Pancreas (tissue), 10 donors: ENCODE data around the gene PLXDC2. TPM values are rescaled to one million over a fixed set of nuclear protein-coding genes. Genes with fewer than 3 reads are reported as not detected.

ENCODE experiments used
- ATAC-seq, 4 donors: fragments of 200-7000 bp; cut with Tn5 transposase; one replicate each; pipeline versions ENCODE4 v1.8.0 to v1.9.1; 2020; ENCODE audit warnings: mild to moderate bottlenecking in 4 of 4, moderate library complexity in 4 of 4
- DNase-seq, 6 donors: peaks; one replicate each; pipeline ENCODE4 v3.0.0-alpha.2; 2020
- FAIRE-seq: peaks from 2 replicates; lab custom pipeline; 2012; peaks lifted over from hg19 to GRCh38; lab: Jason Lieb, UNC
- H3K27ac ChIP-seq, 4 donors: fragments of 200-600 bp; sonication (generic); 1 replicate in 3 of 4; 2 replicates in 1 of 4; pipeline versions ENCODE4 v1.5.0 to v1.8.0; 2020
- H3K27me3 ChIP-seq, 4 donors: fragments of 200-600 bp; one replicate each; pipeline ENCODE4 v1.8.0; 2021
- H3K36me3 ChIP-seq, 3 donors: fragments of 200-600 bp; sonication (generic) in 1 of 3; one replicate each; pipeline versions ENCODE4 v1.5.0 to v1.8.0; 2020 to 2021
- H3K4me1 ChIP-seq, 3 donors: fragments of 200-600 bp; one replicate each; pipeline ENCODE4 v1.8.0; 2021
- H3K4me3 ChIP-seq, 4 donors: fragments of 200-600 bp; sonication (generic) in 2 of 4; one replicate each; pipeline versions ENCODE4 v1.5.0 to v1.8.0; 2020 to 2021
- H3K9me3 ChIP-seq, 4 donors: fragments of 200-600 bp; one replicate each; pipeline ENCODE4 v1.8.0; 2021
- WGBS, 2 donors: extraction: QIAGEN DNeasy Blood & Tissue Kit; methylation state at CpG; one replicate each; pipeline ENCODE4 v1.1.7; 2013; 5-methylcytosine and 5-hydroxymethylcytosine counted together
- intact Hi-C, 3 donors: fragments of 100-400 bp; cut with DNase I; formaldehyde crosslinking; loops; one replicate each; pipeline versions ENCODE4 v1.11.1 to v1.14.2; 2022
- polyA plus RNA-seq, 2 donors: library from polyadenylated mRNA; stranded (reverse); fragments of 200-250 nt; gene quantifications; one replicate each; pipeline ENCODE4 v1.2.3, GENCODE V29; 2013
- total RNA-seq, 6 donors: library from RNA; stranded (reverse); fragmentation: NEBNext Ultra II Directional in 4 of 6; extraction: Animal tissue kit (Norgen Biotek cat#: 25700) in 4 of 6; gene quantifications; one replicate each; pipeline versions ENCODE4 v1.2.1 to v1.2.4, GENCODE V29; 2021 to 2023
- TF ChIP-seq, protein P1 (sequence below), 4 donors: fragments of 200-600 bp; sonication (generic) in 3 of 4; IDR thresholded peaks; one replicate each; pipeline versions ENCODE4 v1.5.0 to v1.8.0; 2021; ENCODE audit warnings: antibody characterized with exemption in 4 of 4
- donor health status: healthy with polysubstance abuse.
- donor health status: DM: no; HTN: no; CAD: no; lungs with moderate emphysema.
- donor health status: DM: no; HTN: no; CAD: no.
- donor health status: control.
- donor health status: control.
- donor health status: Bipolar disorder and iron deficiency.
- donor health status: DM: yes; HTN: yes; CAD: no.
- donor health status: DM: no; HTN: no; CAD: no.
- donor health status: DM: no; HTN: no; CAD: no.
- donor health status: DM: yes; HTN: yes; CAD: no.

The PLXDC2 gene
- total and polyA plus RNA-seq, 8 donors = 1.5 to 48.5 (median 4.3) TPM

DNA sequence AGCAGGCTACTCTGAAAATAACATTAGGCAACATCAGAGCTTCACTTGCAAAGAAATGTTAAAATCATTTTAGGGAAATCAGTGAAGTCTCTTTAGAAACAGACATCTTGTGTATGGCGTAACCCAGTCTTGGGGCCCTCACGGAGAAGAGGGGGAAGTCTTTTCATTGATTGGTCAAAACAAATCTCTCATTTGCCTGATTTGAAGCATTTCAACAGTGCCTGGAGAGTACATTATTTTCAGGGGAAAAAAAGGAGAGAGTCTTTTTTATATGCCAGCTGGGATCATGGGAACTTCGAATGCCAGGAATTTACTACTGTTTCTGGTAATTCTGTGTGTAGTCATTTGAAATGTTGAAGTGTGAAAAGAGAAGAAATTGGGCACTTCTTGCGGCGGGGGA lies 471.4 kb downstream of the PLXDC2 start:
- intact Hi-C loops = no loop called here
- ATAC-seq (no peak), FAIRE-seq (no peak), DNase-seq (no peak)
- H3K4me1 ChIP-seq = no peaks in the 10 kb centered on the region
- no peaks in the 10 kb centered on the region for H3K36me3 ChIP-seq
- no peaks in the 10 kb centered on the region for H3K9me3 ChIP-seq
- no peaks in the 10 kb centered on the region for H3K27me3 ChIP-seq
- no peak overlapping the region for H3K27ac ChIP-seq
- TF ChIP-seq, protein P1, sequence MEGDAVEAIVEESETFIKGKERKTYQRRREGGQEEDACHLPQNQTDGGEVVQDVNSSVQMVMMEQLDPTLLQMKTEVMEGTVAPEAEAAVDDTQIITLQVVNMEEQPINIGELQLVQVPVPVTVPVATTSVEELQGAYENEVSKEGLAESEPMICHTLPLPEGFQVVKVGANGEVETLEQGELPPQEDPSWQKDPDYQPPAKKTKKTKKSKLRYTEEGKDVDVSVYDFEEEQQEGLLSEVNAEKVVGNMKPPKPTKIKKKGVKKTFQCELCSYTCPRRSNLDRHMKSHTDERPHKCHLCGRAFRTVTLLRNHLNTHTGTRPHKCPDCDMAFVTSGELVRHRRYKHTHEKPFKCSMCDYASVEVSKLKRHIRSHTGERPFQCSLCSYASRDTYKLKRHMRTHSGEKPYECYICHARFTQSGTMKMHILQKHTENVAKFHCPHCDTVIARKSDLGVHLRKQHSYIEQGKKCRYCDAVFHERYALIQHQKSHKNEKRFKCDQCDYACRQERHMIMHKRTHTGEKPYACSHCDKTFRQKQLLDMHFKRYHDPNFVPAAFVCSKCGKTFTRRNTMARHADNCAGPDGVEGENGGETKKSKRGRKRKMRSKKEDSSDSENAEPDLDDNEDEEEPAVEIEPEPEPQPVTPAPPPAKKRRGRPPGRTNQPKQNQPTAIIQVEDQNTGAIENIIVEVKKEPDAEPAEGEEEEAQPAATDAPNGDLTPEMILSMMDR (IDR thresholded peaks at IDR 0.05) = no peak
- H3K4me3 ChIP-seq = no peak overlapping the region
- 57 to 62% methylated on average over 5 of the region's 5 CpGs for WGBS, 2 donors

DNA sequence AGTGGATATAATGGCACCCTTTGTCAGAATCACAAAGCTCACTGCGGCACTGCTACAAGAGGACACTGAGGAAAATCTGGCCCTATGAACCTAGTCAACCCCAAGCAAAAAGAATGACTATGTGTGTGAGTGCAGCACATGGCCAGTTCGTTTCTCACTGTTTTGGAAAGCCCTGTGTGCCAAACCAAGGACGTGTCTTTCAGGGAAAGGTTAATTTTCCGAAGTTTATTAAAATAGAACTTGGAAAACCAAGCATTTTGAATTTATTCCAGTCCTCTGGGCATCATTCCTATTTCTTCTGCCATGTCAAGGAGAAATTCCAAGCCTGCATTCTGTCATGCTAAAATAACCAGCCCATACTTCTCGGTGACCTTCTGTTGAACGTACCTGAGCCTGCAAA lies 471.8 kb downstream of the PLXDC2 start:
- H3K36me3 ChIP-seq = no peaks in the 10 kb centered on the region
- H3K4me3 ChIP-seq = no peak overlapping the region
- TF ChIP-seq, protein P1 (IDR thresholded peaks at IDR 0.05) = no peak
- H3K27ac ChIP-seq = no peak overlapping the region
- H3K27me3 ChIP-seq = no peaks in the 10 kb centered on the region
- no peak for FAIRE-seq
- H3K9me3 ChIP-seq = no peaks in the 10 kb centered on the region
- 46 to 50% methylated on average over 6 of the region's 6 CpGs for WGBS, 2 donors
- no peaks in the 10 kb centered on the region for H3K4me1 ChIP-seq
- DNase-seq = no peak
- ATAC-seq = no peak
- intact Hi-C loops = no loop called here

DNA sequence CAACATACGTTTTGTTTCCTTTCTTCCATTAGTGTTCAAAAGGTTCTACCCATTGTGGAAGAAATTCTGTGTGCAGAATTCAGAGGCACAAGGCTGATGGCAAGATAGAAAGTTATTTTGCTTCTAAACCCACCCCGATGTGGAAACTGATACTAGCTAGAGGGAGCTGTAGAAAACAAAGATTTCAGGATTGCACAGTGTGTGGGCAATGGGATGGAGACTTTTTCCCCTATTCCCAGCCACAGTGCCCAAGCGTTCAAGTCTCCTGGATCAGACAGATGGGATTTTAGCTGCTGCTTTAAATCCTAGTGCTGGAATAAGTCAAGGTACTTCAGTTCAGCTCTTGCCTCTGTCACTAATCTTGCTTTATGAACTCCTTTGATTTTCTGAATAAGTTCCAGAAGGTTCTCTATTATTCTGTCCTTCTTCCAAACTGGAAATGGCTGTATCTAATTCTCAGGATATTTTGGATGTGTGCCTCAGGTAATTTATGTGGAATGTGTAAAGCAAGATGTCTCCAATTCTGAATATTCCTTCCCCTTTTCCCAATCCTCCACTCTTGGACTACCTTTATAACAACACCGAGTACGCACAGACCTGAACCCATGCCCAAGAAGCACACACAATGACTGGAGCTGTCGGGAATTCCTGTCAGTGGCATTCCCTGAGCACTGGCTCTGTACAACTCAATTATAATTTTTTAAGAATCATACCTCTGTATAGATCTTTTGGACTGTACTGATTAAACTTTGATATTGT lies 473.0 kb downstream of the PLXDC2 start:
- FAIRE-seq (no peak), DNase-seq (no peak), ATAC-seq (no peak)
- intact Hi-C loops = no loop called here
- no peaks in the 10 kb centered on the region for H3K9me3 ChIP-seq
- 59 to 70% methylated on average over 6 of the region's 6 CpGs for WGBS, 2 donors
- no peaks in the 10 kb centered on the region for H3K27me3 ChIP-seq
- TF ChIP-seq, protein P1 (IDR thresholded peaks at IDR 0.05) = no peak
- H3K4me1 ChIP-seq = no peaks in the 10 kb centered on the region
- no peaks in the 10 kb centered on the region for H3K36me3 ChIP-seq
- no peak overlapping the region for H3K27ac ChIP-seq
- no peak overlapping the region for H3K4me3 ChIP-seq

DNA sequence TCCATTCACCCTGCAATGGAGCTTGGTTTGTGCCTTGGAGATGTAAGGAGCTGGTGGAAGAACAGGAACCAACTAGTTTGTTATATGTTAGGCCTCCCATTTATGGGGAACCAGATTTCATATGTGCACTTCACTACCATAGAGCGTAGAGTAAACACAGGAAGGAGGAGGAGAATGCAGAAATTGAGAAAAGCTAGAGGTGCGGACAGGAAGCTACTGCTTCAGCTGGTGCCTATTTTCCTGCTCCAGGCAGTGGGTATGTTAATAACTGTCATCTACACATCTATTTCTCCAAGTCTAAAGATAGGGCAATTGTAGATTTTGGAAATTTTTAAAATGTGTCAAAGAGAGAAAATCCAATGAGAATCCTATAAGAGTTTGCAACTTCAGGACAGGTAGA lies 482.2 kb downstream of the PLXDC2 start:
- Histone ChIP-seq H3K9me3 (no peaks in the 10 kb centered on the region), H3K4me3 (no peak overlapping the region), H3K4me1 (no peaks in the 10 kb centered on the region), H3K36me3 (no peaks in the 10 kb centered on the region), H3K27me3 (no peaks in the 10 kb centered on the region), H3K27ac (no peak overlapping the region)
- intact Hi-C loops = no loop called here
- ATAC-seq (no peak), DNase-seq (no peak), FAIRE-seq (no peak)
- TF ChIP-seq, protein P1 (IDR thresholded peaks at IDR 0.05) = no peak
- WGBS, 2 donors = 38 to 82% methylated on average over 2 of the region's 2 CpGs

DNA sequence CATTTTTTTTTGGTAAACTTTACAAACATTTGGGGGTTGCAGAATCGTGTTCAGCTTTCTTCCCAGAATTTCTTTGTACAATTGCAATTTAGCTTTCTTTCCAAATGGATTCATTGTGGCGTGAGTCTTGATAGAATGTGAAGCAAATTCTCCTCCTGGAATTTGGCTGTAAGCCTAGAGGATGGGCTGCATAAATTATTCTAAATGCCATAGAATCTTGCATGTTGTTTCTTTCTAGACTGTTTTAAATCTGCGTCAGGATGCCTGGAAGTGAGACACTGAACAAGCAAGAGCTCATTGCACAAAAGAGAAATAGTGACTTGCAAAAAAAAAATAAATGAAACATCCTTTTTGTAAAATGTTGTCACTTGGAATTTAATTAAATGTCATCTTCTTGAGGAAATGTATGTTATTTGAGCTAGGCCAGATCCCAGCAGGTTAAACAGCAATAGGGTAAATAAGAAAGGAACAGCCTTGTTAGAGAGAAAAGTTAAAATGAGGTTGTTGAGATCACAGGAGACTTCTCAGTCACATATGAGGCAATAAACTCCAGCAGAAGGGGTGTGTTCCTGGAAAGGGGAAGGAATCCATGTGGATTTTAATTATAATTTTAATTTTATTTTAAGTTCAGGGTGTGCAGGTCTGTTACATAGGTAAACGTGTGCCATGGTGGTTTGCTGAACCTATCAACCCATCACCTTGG lies 483.0 kb downstream of the PLXDC2 start:
- Histone ChIP-seq H3K27ac (no peak overlapping the region), H3K27me3 (no peaks in the 10 kb centered on the region), H3K4me3 (no peak overlapping the region), H3K9me3 (no peaks in the 10 kb centered on the region), H3K36me3 (no peaks in the 10 kb centered on the region), H3K4me1 (no peaks in the 10 kb centered on the region)
- FAIRE-seq (no peak), ATAC-seq (no peak), DNase-seq (no peak)
- intact Hi-C loops = no loop called here
- TF ChIP-seq, protein P1 (IDR thresholded peaks at IDR 0.05) = no peak
- 36 to 38% methylated on average over 4 of the region's 4 CpGs for WGBS, 2 donors
